Mesothelial cell of epicardium (in vitro differentiated cells): ENCODE results near the gene TMEM183A. TPM values are rescaled to one million over a fixed set of nuclear protein-coding genes. Genes with fewer than 3 reads are reported as not detected.
A peak's percentile ranks its signal among the peaks of the same experiment; 100 is the strongest.

Experiments
- DNase-seq, 2 experiments: peaks; one replicate each; pipeline ENCODE4 v3.0.0; 2021; ENCODE audit warnings: low spot score in 2 of 2; ENCODE audit not compliant: unreplicated experiment in 2 of 2
- H3K27ac Mint-ChIP-seq: 2 replicates; pipeline ENCODE4 v1.8.0; 2021; ENCODE audit warnings: mixed read lengths
- H3K27me3 Mint-ChIP-seq: 2 replicates; pipeline ENCODE4 v1.8.0; 2021; ENCODE audit warnings: low read depth, mixed read lengths
- H3K36me3 Mint-ChIP-seq: 2 replicates; pipeline ENCODE4 v1.8.0; 2021; ENCODE audit warnings: mixed read lengths
- H3K4me1 Mint-ChIP-seq: 2 replicates; pipeline ENCODE4 v1.8.0; 2021; ENCODE audit warnings: mixed read lengths
- H3K4me3 Mint-ChIP-seq: 2 replicates; pipeline ENCODE4 v1.8.0; 2021; ENCODE audit warnings: mild to moderate bottlenecking, moderate library complexity, mixed read lengths
- H3K9me3 Mint-ChIP-seq: 2 replicates; pipeline ENCODE4 v1.8.0; 2021; ENCODE audit warnings: mixed read lengths
- total RNA-seq: library from RNA; stranded (reverse); gene quantifications from 3 replicates; pipeline ENCODE4 v1.2.1, GENCODE V29; 2021
- TF ChIP-seq, protein P1 (sequence below): fragments of 200-600 bp; sonication (generic); IDR thresholded peaks from one replicate; pipeline ENCODE4 v1.5.0; 2021; ENCODE audit warnings: antibody characterized with exemption; ENCODE audit not compliant: unreplicated experiment

Gene TMEM183A
- total RNA-seq, 1 donor from 2014 or later: 58.4 TPM

GRCh38 chr1:203048086-203048485, 40.9 kb downstream of the TMEM183A start:
- Mint-ChIP-seq H3K36me3 (peaks cover 12% of the 10 kb centered on the region), H3K4me1 (peaks cover 61% of the 10 kb centered on the region), H3K27ac (peak overlapping the region; percentile 34), H3K9me3 (no peaks in the 10 kb centered on the region), H3K4me3 (no peak overlapping the region), H3K27me3 (no peaks in the 10 kb centered on the region)
- TF ChIP-seq, protein P1, sequence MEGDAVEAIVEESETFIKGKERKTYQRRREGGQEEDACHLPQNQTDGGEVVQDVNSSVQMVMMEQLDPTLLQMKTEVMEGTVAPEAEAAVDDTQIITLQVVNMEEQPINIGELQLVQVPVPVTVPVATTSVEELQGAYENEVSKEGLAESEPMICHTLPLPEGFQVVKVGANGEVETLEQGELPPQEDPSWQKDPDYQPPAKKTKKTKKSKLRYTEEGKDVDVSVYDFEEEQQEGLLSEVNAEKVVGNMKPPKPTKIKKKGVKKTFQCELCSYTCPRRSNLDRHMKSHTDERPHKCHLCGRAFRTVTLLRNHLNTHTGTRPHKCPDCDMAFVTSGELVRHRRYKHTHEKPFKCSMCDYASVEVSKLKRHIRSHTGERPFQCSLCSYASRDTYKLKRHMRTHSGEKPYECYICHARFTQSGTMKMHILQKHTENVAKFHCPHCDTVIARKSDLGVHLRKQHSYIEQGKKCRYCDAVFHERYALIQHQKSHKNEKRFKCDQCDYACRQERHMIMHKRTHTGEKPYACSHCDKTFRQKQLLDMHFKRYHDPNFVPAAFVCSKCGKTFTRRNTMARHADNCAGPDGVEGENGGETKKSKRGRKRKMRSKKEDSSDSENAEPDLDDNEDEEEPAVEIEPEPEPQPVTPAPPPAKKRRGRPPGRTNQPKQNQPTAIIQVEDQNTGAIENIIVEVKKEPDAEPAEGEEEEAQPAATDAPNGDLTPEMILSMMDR: no peak
- DNase-seq: no peak

GRCh38 chr1:203048555-203049051, 41.4 kb downstream of the TMEM183A start:
- TF ChIP-seq, protein P1: no peak
- peak overlapping the region; percentile 34 for H3K27ac Mint-ChIP-seq
- H3K4me1 Mint-ChIP-seq: peaks cover 61% of the 10 kb centered on the region
- no peak overlapping the region for H3K4me3 Mint-ChIP-seq
- H3K36me3 Mint-ChIP-seq: peaks cover 10% of the 10 kb centered on the region
- H3K9me3 Mint-ChIP-seq: no peaks in the 10 kb centered on the region
- no peaks in the 10 kb centered on the region for H3K27me3 Mint-ChIP-seq
- peak in 1 of 2 experiments; percentile 61 for DNase-seq

DNA sequence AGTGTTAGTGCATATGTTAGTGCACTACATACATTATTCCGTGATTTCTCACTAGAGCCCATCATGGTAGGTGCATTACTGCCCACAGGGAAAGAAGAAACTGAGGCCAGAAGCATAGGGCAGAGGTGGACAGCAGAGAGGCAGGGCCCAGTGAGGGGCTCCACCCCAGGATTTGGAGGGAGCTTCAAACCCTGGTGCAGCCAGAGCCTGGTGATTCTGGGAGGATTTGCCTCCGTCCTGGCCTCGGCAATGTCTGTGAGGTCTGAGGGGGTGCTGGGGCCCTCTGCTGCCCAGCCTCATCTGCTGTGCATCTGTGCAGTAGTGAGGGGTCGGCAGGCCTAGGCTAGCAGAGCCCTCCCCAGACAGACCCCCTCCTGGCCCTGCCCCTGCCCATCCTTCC, 41.9 kb downstream of the TMEM183A start:
- no peak overlapping the region for H3K27ac Mint-ChIP-seq

DNA sequence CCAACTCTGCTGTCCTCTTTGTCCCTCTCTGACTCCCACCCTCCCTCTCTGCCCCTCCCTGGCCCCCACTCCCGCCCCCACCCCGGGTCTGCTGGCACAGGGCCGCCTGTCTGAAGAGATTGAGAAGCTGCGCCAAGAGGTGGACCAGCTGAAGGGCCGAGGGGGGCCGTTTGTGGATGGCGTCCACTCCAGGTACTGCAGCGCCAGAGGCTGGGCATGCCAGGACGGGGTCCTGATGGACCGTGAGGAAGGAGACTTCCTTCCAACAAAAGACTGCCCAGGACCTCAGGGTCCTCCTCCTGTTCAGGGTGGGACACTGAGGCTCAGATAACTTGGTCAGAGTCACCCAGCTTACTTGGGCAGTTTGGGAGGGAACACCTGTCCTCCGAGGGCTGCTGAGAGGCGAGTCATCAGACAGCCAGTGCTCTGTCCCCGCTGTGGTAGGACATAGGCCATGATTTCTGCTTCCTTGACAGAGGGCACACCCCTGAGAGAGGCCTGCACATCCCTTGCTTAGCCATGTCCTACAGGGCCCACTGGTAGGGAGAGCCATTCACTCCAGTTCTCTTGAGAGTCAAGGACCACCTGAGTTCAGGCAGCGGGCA, 42.5 kb downstream of the TMEM183A start:
- DNase-seq: no peak
- no peak overlapping the region for H3K27ac Mint-ChIP-seq
- H3K4me3 Mint-ChIP-seq: no peak overlapping the region
- peaks cover 5% of the 10 kb centered on the region for H3K36me3 Mint-ChIP-seq
- TF ChIP-seq, protein P1: no peak
- no peaks in the 10 kb centered on the region for H3K9me3 Mint-ChIP-seq
- H3K27me3 Mint-ChIP-seq: no peaks in the 10 kb centered on the region
- H3K4me1 Mint-ChIP-seq: peaks cover 55% of the 10 kb centered on the region

More for the DNA sequence above, 41.9 kb downstream of the TMEM183A start:
- H3K36me3 Mint-ChIP-seq: peaks cover 10% of the 10 kb centered on the region
- no peaks in the 10 kb centered on the region for H3K27me3 Mint-ChIP-seq
- TF ChIP-seq, protein P1: no peak
- no peak for DNase-seq
- H3K4me1 Mint-ChIP-seq: peaks cover 61% of the 10 kb centered on the region
- H3K4me3 Mint-ChIP-seq: no peak overlapping the region
- H3K9me3 Mint-ChIP-seq: no peaks in the 10 kb centered on the region

- peaks cover 5% of the 10 kb centered on the region for H3K36me3 Mint-ChIP-seq
- no peaks in the 10 kb centered on the region for H3K9me3 Mint-ChIP-seq
- no peak overlapping the region for H3K4me3 Mint-ChIP-seq
- TF ChIP-seq, protein P1: no peak
- no peaks in the 10 kb centered on the region for H3K27me3 Mint-ChIP-seq
- H3K27ac Mint-ChIP-seq: no peak overlapping the region
- DNase-seq: no peak
- peaks cover 46% of the 10 kb centered on the region for H3K4me1 Mint-ChIP-seq
Measured at GRCh38 chr1:203050826-203051225, 43.7 kb downstream of the TMEM183A start.
